ENCODE results near the gene NCAPH2. TPM values are rescaled to one million over a fixed set of nuclear protein-coding genes. Genes with fewer than 3 reads are reported as not detected.
A peak's percentile ranks its signal among the peaks of the same experiment; 100 is the strongest.

The NCAPH2 gene
- total and polyA plus RNA-seq, 2 of the 13 experiments (the other 11 are each of a cell fraction or from before 2014, with no cell fraction given), result 28.1 to 64.4 TPM

- TF ChIP-seq KIAA2018 (CRISPR knock-in tag; IDR thresholded peaks at IDR 0.05; ENCODE audit: borderline replicate concordance) (no peak), NCOA1 (CRISPR knock-in tag; IDR thresholded peaks at IDR 0.05) (no peak), SP2 (CRISPR knock-in tag; IDR thresholded peaks at IDR 0.05) (peak; percentile 22; the same call in 1 of the 2 replicates), ZSCAN5A (CRISPR knock-in tag; IDR thresholded peaks at IDR 0.05; ENCODE audit: borderline replicate concordance) (peak; percentile 61; the same call in 1 of the 2 replicates), SRSF1 (optimal IDR thresholded peaks at IDR 0.05; ENCODE audit: low read depth, low read length) (peak; percentile 2), ZNF589 (CRISPR knock-in tag; conservative IDR thresholded peaks at IDR 0.05) (peak; percentile 56; the same call in 1 of the 2 replicates), ZMYM2 (CRISPR knock-in tag; IDR thresholded peaks at IDR 0.05) (0 out of 2 replicates have a peak, but pooled peaks have one; percentile 53), ARNTL (CRISPR knock-in tag; IDR thresholded peaks at IDR 0.05) (peak; percentile 100), NRL (CRISPR knock-in tag; IDR thresholded peaks at IDR 0.05; ENCODE audit: borderline replicate concordance) (peak; percentile 66), MAF1 (CRISPR knock-in tag; IDR thresholded peaks at IDR 0.05; ENCODE audit: borderline replicate concordance) (no peak), ZNF780A (CRISPR knock-in tag; IDR thresholded peaks at IDR 0.05) (peak; percentile 94), ZNF644 (CRISPR knock-in tag; IDR thresholded peaks at IDR 0.05; ENCODE audit: low read depth) (0 out of 2 replicates have a peak, but pooled peaks have one; percentile 10)
- TF ChIP-seq, protein P1, sequence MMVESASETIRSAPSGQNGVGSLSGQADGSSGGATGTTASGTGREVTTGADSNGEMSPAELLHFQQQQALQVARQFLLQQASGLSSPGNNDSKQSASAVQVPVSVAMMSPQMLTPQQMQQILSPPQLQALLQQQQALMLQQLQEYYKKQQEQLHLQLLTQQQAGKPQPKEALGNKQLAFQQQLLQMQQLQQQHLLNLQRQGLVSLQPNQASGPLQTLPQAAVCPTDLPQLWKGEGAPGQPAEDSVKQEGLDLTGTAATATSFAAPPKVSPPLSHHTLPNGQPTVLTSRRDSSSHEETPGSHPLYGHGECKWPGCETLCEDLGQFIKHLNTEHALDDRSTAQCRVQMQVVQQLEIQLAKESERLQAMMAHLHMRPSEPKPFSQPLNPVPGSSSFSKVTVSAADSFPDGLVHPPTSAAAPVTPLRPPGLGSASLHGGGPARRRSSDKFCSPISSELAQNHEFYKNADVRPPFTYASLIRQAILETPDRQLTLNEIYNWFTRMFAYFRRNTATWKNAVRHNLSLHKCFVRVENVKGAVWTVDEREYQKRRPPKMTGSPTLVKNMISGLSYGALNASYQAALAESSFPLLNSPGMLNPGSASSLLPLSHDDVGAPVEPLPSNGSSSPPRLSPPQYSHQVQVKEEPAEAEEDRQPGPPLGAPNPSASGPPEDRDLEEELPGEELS (CRISPR knock-in tag; IDR thresholded peaks at IDR 0.05), result no peak
- TF ChIP-seq, protein P2, sequence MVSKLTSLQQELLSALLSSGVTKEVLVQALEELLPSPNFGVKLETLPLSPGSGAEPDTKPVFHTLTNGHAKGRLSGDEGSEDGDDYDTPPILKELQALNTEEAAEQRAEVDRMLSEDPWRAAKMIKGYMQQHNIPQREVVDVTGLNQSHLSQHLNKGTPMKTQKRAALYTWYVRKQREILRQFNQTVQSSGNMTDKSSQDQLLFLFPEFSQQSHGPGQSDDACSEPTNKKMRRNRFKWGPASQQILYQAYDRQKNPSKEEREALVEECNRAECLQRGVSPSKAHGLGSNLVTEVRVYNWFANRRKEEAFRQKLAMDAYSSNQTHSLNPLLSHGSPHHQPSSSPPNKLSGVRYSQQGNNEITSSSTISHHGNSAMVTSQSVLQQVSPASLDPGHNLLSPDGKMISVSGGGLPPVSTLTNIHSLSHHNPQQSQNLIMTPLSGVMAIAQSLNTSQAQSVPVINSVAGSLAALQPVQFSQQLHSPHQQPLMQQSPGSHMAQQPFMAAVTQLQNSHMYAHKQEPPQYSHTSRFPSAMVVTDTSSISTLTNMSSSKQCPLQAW (CRISPR knock-in tag; IDR thresholded peaks at IDR 0.05), result peak; percentile 69
Measured at GRCh38 chr22:50485221-50486131, 22.5 kb upstream of the NCAPH2 start (continued).

Data from HepG2 (cell line).